ENCODE results near the gene MTREX. TPM values are rescaled to one million over a fixed set of nuclear protein-coding genes. Genes with fewer than 3 reads are reported as not detected.

Gene MTREX
- total and polyA plus RNA-seq, 2 donors = 31.8 to 75.7 TPM

GRCh38 chr5:55438998-55439397, 131.2 kb downstream of the MTREX start:
- DNase-seq (ENCODE audit: low read depth in 6 of 9, low spot score in 9 of 9) = no peak
- H3K27ac ChIP-seq (ENCODE audit: low read depth in 1 of 2, low read length in 1 of 2) = no peak overlapping the region
- no peak overlapping the region for H3K4me3 ChIP-seq (ENCODE audit: low read length in 2 of 2)
- no peaks in the 10 kb centered on the region for H3K27me3 ChIP-seq (ENCODE audit: control insufficient read depth in 2 of 2, insufficient read depth in 1 of 2, low read length in 1 of 2)
- peaks cover 0 to 4% of the 10 kb centered on the region in 2 donors for H3K9me3 ChIP-seq (ENCODE audit: control insufficient read depth in 2 of 2, insufficient read depth in 1 of 2, low read length in 1 of 2)
- H3K36me3 ChIP-seq (ENCODE audit: control insufficient read depth in 2 of 2, insufficient read depth in 2 of 2, low read length in 1 of 2) = peaks cover 3 to 7% of the 10 kb centered on the region in 2 donors
- WGBS = 98% methylated on average over 4 of the region's 4 CpGs
- H3K4me1 ChIP-seq (ENCODE audit: control insufficient read depth in 2 of 2, insufficient read depth in 2 of 2, low read length in 2 of 2) = peaks cover 0 to 5% of the 10 kb centered on the region in 2 donors

DNA sequence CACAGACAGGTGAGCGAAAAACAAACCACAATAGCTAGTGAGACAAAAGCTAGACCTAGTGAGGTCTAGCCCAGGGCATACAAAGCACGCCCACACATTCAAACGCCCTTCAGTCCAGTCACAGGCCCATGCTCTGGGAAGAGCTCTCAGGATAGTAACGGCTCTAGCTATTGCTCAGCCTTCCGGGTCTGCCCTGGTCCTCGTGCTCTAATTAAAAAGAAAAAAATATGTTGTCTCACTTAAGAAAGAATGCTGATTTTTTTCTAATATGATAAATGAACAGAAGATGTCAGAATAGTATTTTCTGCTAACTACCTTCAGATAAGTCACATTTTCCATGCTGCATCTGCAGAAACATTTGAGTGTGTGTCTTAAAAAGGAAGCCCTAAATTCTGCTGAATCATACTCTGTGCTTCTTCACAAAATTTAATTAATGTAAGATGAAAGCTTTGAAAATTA, 132.4 kb downstream of the MTREX start:
- H3K27me3 ChIP-seq (ENCODE audit: control insufficient read depth in 2 of 2, insufficient read depth in 1 of 2, low read length in 1 of 2) = no peaks in the 10 kb centered on the region
- H3K9me3 ChIP-seq (ENCODE audit: control insufficient read depth in 2 of 2, insufficient read depth in 1 of 2, low read length in 1 of 2) = peaks cover 0 to 4% of the 10 kb centered on the region in 2 donors
- H3K4me3 ChIP-seq (ENCODE audit: low read length in 2 of 2) = no peak overlapping the region
- H3K36me3 ChIP-seq (ENCODE audit: control insufficient read depth in 2 of 2, insufficient read depth in 2 of 2, low read length in 1 of 2) = peaks cover 3 to 7% of the 10 kb centered on the region in 2 donors
- H3K4me1 ChIP-seq (ENCODE audit: control insufficient read depth in 2 of 2, insufficient read depth in 2 of 2, low read length in 2 of 2) = peaks cover 0 to 5% of the 10 kb centered on the region in 2 donors
- DNase-seq (ENCODE audit: low read depth in 6 of 9, low spot score in 9 of 9) = no peak
- 83% methylated on average over 6 of the region's 6 CpGs for WGBS
- no peak overlapping the region for H3K27ac ChIP-seq (ENCODE audit: low read depth in 1 of 2, low read length in 1 of 2)

GRCh38 chr5:55441107-55441771, 133.4 kb downstream of the MTREX start:
- H3K4me1 ChIP-seq (ENCODE audit: control insufficient read depth in 2 of 2, insufficient read depth in 2 of 2, low read length in 2 of 2) = peaks cover 0 to 5% of the 10 kb centered on the region in 2 donors
- H3K27ac ChIP-seq (ENCODE audit: low read depth in 1 of 2, low read length in 1 of 2) = no peak overlapping the region

GRCh38 chr5:55441954-55442353, 134.2 kb downstream of the MTREX start:
- H3K4me1 ChIP-seq (ENCODE audit: control insufficient read depth in 2 of 2, insufficient read depth in 2 of 2, low read length in 2 of 2) = peaks cover 0 to 5% of the 10 kb centered on the region in 2 donors
- 98% methylated on average over 1 of the region's 1 CpG for WGBS
- no peak overlapping the region for H3K4me3 ChIP-seq (ENCODE audit: low read length in 2 of 2)
- H3K27me3 ChIP-seq (ENCODE audit: control insufficient read depth in 2 of 2, insufficient read depth in 1 of 2, low read length in 1 of 2) = no peaks in the 10 kb centered on the region
- H3K36me3 ChIP-seq (ENCODE audit: control insufficient read depth in 2 of 2, insufficient read depth in 2 of 2, low read length in 1 of 2) = peaks cover 3 to 7% of the 10 kb centered on the region in 2 donors
- no peaks in the 10 kb centered on the region for H3K9me3 ChIP-seq (ENCODE audit: control insufficient read depth in 2 of 2, insufficient read depth in 1 of 2, low read length in 1 of 2)
- no peak overlapping the region for H3K27ac ChIP-seq (ENCODE audit: low read depth in 1 of 2, low read length in 1 of 2)
- DNase-seq (ENCODE audit: low read depth in 6 of 9, low spot score in 9 of 9) = no peak

More at GRCh38 chr5:55441107-55441771, 133.4 kb downstream of the MTREX start:
- peaks cover 3 to 7% of the 10 kb centered on the region in 2 donors for H3K36me3 ChIP-seq (ENCODE audit: control insufficient read depth in 2 of 2, insufficient read depth in 2 of 2, low read length in 1 of 2)
- H3K4me3 ChIP-seq (ENCODE audit: low read length in 2 of 2) = no peak overlapping the region
- 80% methylated on average over 3 of the region's 3 CpGs for WGBS
- DNase-seq (ENCODE audit: low read depth in 6 of 9, low spot score in 9 of 9) = no peak
- H3K27me3 ChIP-seq (ENCODE audit: control insufficient read depth in 2 of 2, insufficient read depth in 1 of 2, low read length in 1 of 2) = no peaks in the 10 kb centered on the region
- peaks cover 0 to 2% of the 10 kb centered on the region in 2 donors for H3K9me3 ChIP-seq (ENCODE audit: control insufficient read depth in 2 of 2, insufficient read depth in 1 of 2, low read length in 1 of 2)

DNA sequence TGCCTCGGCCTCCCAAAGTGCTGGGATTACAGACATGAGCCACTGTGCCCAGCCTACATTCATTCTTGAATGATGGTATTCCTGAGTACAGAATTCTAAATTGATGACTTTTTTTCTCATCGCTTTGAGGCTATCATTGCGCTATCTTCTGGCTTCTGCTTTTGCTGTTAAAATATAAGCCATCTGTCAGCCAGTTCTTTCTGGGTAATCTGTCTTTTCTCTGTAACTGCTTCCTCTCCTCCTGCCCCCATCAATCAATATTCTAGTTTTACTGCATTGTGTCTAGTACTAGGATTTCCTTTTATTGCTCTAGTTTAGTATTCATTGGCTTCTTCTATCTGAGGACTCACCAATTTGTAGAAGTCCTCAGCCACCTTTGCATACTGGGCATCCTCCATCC, 138.0 kb downstream of the MTREX start:
- no peak overlapping the region for H3K27ac ChIP-seq (ENCODE audit: low read depth in 1 of 2, low read length in 1 of 2)
- peaks cover 3 to 4% of the 10 kb centered on the region in 2 donors for H3K36me3 ChIP-seq (ENCODE audit: control insufficient read depth in 2 of 2, insufficient read depth in 2 of 2, low read length in 1 of 2)
- H3K27me3 ChIP-seq (ENCODE audit: control insufficient read depth in 2 of 2, insufficient read depth in 1 of 2, low read length in 1 of 2) = no peaks in the 10 kb centered on the region
- no peaks in the 10 kb centered on the region for H3K9me3 ChIP-seq (ENCODE audit: control insufficient read depth in 2 of 2, insufficient read depth in 1 of 2, low read length in 1 of 2)
- 96% methylated on average over 3 of the region's 3 CpGs for WGBS
- H3K4me3 ChIP-seq (ENCODE audit: low read length in 2 of 2) = no peak overlapping the region
- no peak for DNase-seq (ENCODE audit: low read depth in 6 of 9, low spot score in 9 of 9)
- H3K4me1 ChIP-seq (ENCODE audit: control insufficient read depth in 2 of 2, insufficient read depth in 2 of 2, low read length in 2 of 2) = peaks cover 0 to 5% of the 10 kb centered on the region in 2 donors

DNA sequence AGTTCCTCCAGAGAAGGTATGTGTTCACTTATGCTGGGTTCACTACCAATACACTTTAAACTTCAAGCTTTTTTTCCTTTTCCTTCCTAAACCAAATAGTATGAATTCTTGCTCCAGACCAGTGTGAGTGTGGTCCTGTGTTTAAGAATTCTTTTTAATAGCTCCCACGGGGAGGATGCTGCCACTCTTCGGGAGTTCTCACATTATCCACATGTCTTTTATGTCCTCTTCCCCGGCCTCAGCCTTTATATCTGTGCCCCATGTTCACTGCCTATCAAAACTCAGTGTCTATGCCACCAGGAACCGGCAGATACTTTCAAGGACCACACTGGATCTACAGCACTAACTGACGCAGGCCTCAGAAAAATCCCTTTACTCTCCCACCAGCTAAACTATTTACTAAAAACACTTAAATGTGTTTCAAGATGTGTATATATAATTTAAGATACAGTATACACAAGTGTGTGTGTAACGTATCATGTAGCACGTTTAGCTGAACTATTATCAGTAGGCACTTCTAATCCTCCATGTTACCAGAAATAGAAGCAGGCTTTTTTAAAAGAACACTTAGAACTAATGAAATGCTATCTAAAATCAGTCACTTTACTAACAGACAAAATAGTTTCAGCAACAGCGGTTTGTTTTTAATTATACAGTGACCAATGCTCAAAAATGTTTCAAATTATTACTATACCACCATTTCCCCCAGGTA, 139.0 kb downstream of the MTREX start:
- WGBS = 85% methylated on average over 8 of the region's 8 CpGs
- H3K4me1 ChIP-seq (ENCODE audit: control insufficient read depth in 2 of 2, insufficient read depth in 2 of 2, low read length in 2 of 2) = no peaks in the 10 kb centered on the region
- H3K4me3 ChIP-seq (ENCODE audit: low read length in 2 of 2) = no peak overlapping the region
- H3K36me3 ChIP-seq (ENCODE audit: control insufficient read depth in 2 of 2, insufficient read depth in 2 of 2, low read length in 1 of 2) = no peaks in the 10 kb centered on the region
- H3K9me3 ChIP-seq (ENCODE audit: control insufficient read depth in 2 of 2, insufficient read depth in 1 of 2, low read length in 1 of 2) = no peaks in the 10 kb centered on the region
- DNase-seq (ENCODE audit: low read depth in 6 of 9, low spot score in 9 of 9) = no peak
- no peak overlapping the region for H3K27ac ChIP-seq (ENCODE audit: low read depth in 1 of 2, low read length in 1 of 2)
- H3K27me3 ChIP-seq (ENCODE audit: control insufficient read depth in 2 of 2, insufficient read depth in 1 of 2, low read length in 1 of 2) = no peaks in the 10 kb centered on the region

DNA sequence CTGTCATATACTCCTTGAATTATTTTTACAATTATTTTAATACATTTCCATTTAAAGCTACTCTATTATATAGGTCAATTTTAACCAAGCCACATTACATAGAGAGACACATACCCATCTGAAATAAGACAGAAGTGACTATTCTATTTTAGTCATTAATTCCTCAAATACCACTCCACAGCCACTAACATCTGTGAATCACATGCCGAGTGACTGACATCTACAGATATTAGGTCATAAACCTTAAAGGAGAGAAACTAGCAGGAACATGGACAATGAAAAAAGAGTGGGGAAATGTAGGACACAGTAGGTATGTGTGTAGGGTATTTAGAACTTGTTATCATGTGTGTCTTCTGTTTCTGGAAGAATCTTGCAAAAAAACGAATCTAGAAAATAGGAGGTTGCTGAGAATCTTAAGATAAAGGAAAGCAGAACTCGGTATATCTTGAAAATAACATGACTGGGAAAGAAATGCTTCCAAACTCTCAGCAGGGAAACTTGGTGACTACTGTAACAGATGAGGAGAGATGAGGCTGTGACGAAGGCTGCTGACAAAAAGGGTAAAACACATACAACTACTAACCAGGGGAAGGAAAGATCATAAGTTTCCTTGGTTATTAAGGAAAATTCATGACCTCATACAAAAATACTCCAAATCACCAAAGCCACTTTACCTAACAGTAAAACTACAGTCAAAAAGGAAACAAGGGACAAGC, 142.4 kb downstream of the MTREX start:
- Histone ChIP-seq H3K27me3 (ENCODE audit: control insufficient read depth in 2 of 2, insufficient read depth in 1 of 2, low read length in 1 of 2) (no peaks in the 10 kb centered on the region), H3K27ac (ENCODE audit: low read depth in 1 of 2, low read length in 1 of 2) (no peak overlapping the region), H3K4me1 (ENCODE audit: control insufficient read depth in 2 of 2, insufficient read depth in 2 of 2, low read length in 2 of 2) (peaks cover 0 to 2% of the 10 kb centered on the region in 2 donors), H3K36me3 (ENCODE audit: control insufficient read depth in 2 of 2, insufficient read depth in 2 of 2, low read length in 1 of 2) (no peaks in the 10 kb centered on the region), H3K4me3 (ENCODE audit: low read length in 2 of 2) (no peak overlapping the region), H3K9me3 (ENCODE audit: control insufficient read depth in 2 of 2, insufficient read depth in 1 of 2, low read length in 1 of 2) (no peaks in the 10 kb centered on the region)
- no peak for DNase-seq (ENCODE audit: low read depth in 6 of 9, low spot score in 9 of 9)
- 97% methylated on average over 4 of the region's 4 CpGs for WGBS

GRCh38 chr5:55451976-55452375, 144.2 kb downstream of the MTREX start:
- H3K27ac ChIP-seq (ENCODE audit: low read depth in 1 of 2, low read length in 1 of 2) = no peak overlapping the region
- H3K4me3 ChIP-seq (ENCODE audit: low read length in 2 of 2) = no peak overlapping the region
- no peak for DNase-seq (ENCODE audit: low read depth in 6 of 9, low spot score in 9 of 9)
- H3K9me3 ChIP-seq (ENCODE audit: control insufficient read depth in 2 of 2, insufficient read depth in 1 of 2, low read length in 1 of 2) = no peaks in the 10 kb centered on the region
- H3K27me3 ChIP-seq (ENCODE audit: control insufficient read depth in 2 of 2, insufficient read depth in 1 of 2, low read length in 1 of 2) = no peaks in the 10 kb centered on the region
- peaks cover 0 to 2% of the 10 kb centered on the region in 2 donors for H3K4me1 ChIP-seq (ENCODE audit: control insufficient read depth in 2 of 2, insufficient read depth in 2 of 2, low read length in 2 of 2)
- no peaks in the 10 kb centered on the region for H3K36me3 ChIP-seq (ENCODE audit: control insufficient read depth in 2 of 2, insufficient read depth in 2 of 2, low read length in 1 of 2)
- 100% methylated on average over 2 of the region's 2 CpGs for WGBS

DNA sequence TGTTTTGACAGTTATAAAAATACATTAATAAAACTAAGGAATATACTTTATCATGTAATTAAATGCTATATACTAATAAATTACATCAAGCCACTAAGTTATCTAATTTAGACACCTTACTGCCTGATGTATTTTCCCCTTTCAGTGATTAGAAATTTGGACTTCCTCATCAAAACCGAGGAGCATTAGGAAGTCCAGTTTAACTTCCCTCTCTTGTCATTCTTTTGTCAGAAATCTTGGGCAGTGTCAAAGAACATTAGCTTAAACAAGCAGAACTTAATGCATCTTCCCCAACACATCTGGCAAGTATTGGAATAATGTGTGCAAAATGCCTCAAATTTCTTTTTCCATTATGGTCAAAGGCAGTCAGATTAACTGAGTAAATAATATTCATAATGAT, 145.4 kb downstream of the MTREX start:
- 40% methylated on average over 1 of the region's 1 CpG for WGBS
- Histone ChIP-seq H3K27ac (ENCODE audit: low read depth in 1 of 2, low read length in 1 of 2) (no peak overlapping the region), H3K27me3 (ENCODE audit: control insufficient read depth in 2 of 2, insufficient read depth in 1 of 2, low read length in 1 of 2) (no peaks in the 10 kb centered on the region), H3K4me3 (ENCODE audit: low read length in 2 of 2) (no peak overlapping the region), H3K4me1 (ENCODE audit: control insufficient read depth in 2 of 2, insufficient read depth in 2 of 2, low read length in 2 of 2) (peaks cover 0 to 2% of the 10 kb centered on the region in 2 donors), H3K36me3 (ENCODE audit: control insufficient read depth in 2 of 2, insufficient read depth in 2 of 2, low read length in 1 of 2) (no peaks in the 10 kb centered on the region), H3K9me3 (ENCODE audit: control insufficient read depth in 2 of 2, insufficient read depth in 1 of 2, low read length in 1 of 2) (no peaks in the 10 kb centered on the region)
- no peak for DNase-seq (ENCODE audit: low read depth in 6 of 9, low spot score in 9 of 9)
